Parathyroid adenoma (tissue), 2 donors: ENCODE results near the gene VPS29.

Source experiments
- H2AFZ ChIP-seq: fragments of 300-600 bp; sonication (generic); one replicate; pipeline ENCODE4 v1.7.0; 2017; ENCODE audit warnings: antibody characterized with exemption, mild to moderate bottlenecking
- H3K27ac ChIP-seq: fragments of 300-600 bp; sonication (generic); one replicate; pipeline ENCODE4 v1.7.0; 2017
- H3K27me3 ChIP-seq: fragments of 300-600 bp; sonication (generic); one replicate; pipeline ENCODE4 v1.7.0; 2017; ENCODE audit warnings: low read length; ENCODE audit not compliant: control insufficient read depth, insufficient read depth
- H3K36me3 ChIP-seq: fragments of 300-600 bp; sonication (generic); one replicate; pipeline ENCODE4 v1.7.0; 2017; ENCODE audit warnings: low read length; ENCODE audit not compliant: control insufficient read depth, insufficient read depth
- H3K4me1 ChIP-seq: fragments of 300-600 bp; sonication (generic); one replicate; pipeline ENCODE4 v1.7.0; 2017; ENCODE audit warnings: control low read depth
- H3K4me2 ChIP-seq: fragments of 300-600 bp; sonication (generic); one replicate; pipeline ENCODE4 v1.7.0; 2017; ENCODE audit warnings: low read length
- H3K4me3 ChIP-seq: fragments of 300-600 bp; sonication (generic); one replicate; pipeline ENCODE4 v1.7.0; 2017; ENCODE audit warnings: low read depth, low read length
- H3K79me2 ChIP-seq: fragments of 300-600 bp; sonication (generic); one replicate; pipeline ENCODE4 v1.7.0; 2017; ENCODE audit warnings: control low read depth
- H3K9ac ChIP-seq: fragments of 300-600 bp; sonication (generic); one replicate; pipeline ENCODE4 v1.7.0; 2017; ENCODE audit warnings: mild to moderate bottlenecking
- H3K9me3 ChIP-seq: fragments of 300-600 bp; sonication (generic); one replicate; pipeline ENCODE4 v1.7.0; 2017; ENCODE audit warnings: low read length; ENCODE audit not compliant: control insufficient read depth
- CTCF ChIP-seq: fragments of 300-600 bp; sonication (generic); IDR thresholded peaks from one replicate; pipeline ENCODE4 v1.7.0; 2017; ENCODE audit warnings: antibody characterized with exemption, mild to moderate bottlenecking
- donor health status: primary hyperparathyroidism.

Gene VPS29

GRCh38 chr12:110458756-110459155 is 43.2 kb downstream of the VPS29 start:
- Histone ChIP-seq H3K36me3 (no peaks in the 10 kb centered on the region), H3K9ac (no peak overlapping the region), H3K4me1 (no peaks in the 10 kb centered on the region), H3K4me2 (no peak overlapping the region), H3K79me2 (no peaks in the 10 kb centered on the region), H3K27ac (no peak overlapping the region), H3K4me3 (no peak overlapping the region), H3K9me3 (no peaks in the 10 kb centered on the region), H2AFZ (no peak overlapping the region), H3K27me3 (no peaks in the 10 kb centered on the region)
- no peak for TF ChIP-seq CTCF

DNA sequence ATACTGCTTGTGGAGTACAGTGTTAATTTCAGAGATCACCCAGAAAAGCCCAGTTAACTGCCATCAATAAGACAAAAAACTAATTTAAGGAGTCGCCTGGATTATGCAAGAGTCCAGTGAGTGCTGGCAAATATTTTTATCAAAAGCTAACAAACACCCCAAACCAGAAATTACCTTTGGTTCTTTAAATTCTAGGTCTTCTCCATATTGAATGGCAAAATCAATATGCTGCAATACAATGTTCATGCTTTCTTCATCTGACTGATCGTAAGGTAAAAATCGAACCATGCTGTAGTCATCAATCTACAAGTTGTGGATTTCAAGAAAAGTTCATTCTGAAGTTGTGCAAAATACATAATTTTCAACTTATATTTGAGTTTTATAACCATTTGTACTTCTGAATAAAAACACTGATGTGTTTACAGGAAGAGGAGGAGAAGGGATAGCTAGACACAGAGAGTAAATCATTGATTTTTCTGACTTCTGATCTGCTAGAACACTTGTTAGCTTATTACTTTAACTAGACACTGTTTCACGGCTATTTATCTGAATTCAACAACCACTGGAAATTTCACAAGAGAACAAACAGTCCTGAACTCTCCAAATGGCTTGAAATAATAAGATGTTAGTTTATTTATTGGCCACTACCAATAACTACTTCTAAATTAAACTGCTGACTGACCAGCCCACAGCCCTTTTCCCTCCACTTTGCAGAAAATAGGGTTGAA is 48.2 kb downstream of the VPS29 start:
- Histone ChIP-seq H3K27ac (no peak overlapping the region), H3K4me1 (no peaks in the 10 kb centered on the region), H2AFZ (no peak overlapping the region), H3K36me3 (no peaks in the 10 kb centered on the region), H3K4me3 (no peak overlapping the region), H3K9ac (no peak overlapping the region), H3K4me2 (no peak overlapping the region), H3K79me2 (peaks cover 6% of the 10 kb centered on the region), H3K9me3 (no peaks in the 10 kb centered on the region), H3K27me3 (no peaks in the 10 kb centered on the region)
- no peak for TF ChIP-seq CTCF

DNA sequence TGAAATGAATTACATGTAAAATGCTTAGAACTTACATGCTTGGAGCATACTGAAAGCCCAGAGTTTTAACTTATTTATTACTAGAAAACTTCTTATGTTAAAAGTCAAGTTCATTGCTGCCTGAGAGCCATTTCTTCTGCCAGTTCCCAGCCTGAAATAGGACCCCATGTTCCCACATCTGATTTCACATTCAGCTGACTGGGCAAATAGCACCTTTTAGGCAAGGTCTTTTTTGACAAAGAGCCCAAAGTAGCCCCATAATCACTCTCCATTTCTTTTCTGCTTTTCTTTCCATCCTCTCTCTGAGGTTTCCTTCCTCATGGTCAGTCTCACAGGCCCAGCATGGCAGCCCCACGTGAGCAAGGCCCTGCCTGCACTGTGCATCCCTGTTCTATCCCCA is 50.6 kb downstream of the VPS29 start:
- peak overlapping the region; percentile 67 for H2AFZ ChIP-seq
- TF ChIP-seq CTCF = no peak
- peak overlapping the region; percentile 84 for H3K27ac ChIP-seq

GRCh38 chr12:110449799-110450497 is 52.0 kb downstream of the VPS29 start, which contains the start of gene ARPC3:
Gene ARPC3, minus strand, starts transcription at chr12:110450337. Its CDS starts 77 bp downstream, at chr12:110450260.
- Histone ChIP-seq H3K27ac (peak within 1 kb of the TSS; percentile 84), H3K9me3 (no peaks in the 10 kb centered on the region), H3K79me2 (peaks cover 9% of the 10 kb centered on the region), H3K9ac (peak within 1 kb of the TSS; percentile 83), H3K27me3 (no peaks in the 10 kb centered on the region), H3K36me3 (no peaks in the 10 kb centered on the region), H3K4me3 (peak within 1 kb of the TSS; percentile 84), H2AFZ (peak within 1 kb of the TSS; percentile 89), H3K4me2 (peak within 1 kb of the TSS; percentile 77), H3K4me1 (no peaks in the 10 kb centered on the region)
- TF ChIP-seq CTCF = peak; percentile 89

More for the DNA sequence above, 50.6 kb downstream of the VPS29 start:
- Histone ChIP-seq H3K4me1 (no peaks in the 10 kb centered on the region), H3K36me3 (no peaks in the 10 kb centered on the region), H3K27me3 (no peaks in the 10 kb centered on the region), H3K4me3 (no peak overlapping the region), H3K9ac (no peak overlapping the region), H3K9me3 (no peaks in the 10 kb centered on the region), H3K4me2 (no peak overlapping the region), H3K79me2 (peaks cover 9% of the 10 kb centered on the region)
